Femur (tissue), 1 donor: ENCODE measurements around the gene HIVEP2.
A peak's percentile ranks its signal among the peaks of the same experiment; 100 is the strongest.

ENCODE experiments used
- DNase-seq: peaks from one replicate; pipeline ENCODE4 v3.0.0-alpha.2; 2017

HIVEP2 gene

GRCh38 chr6:142914937-142915697 lies 29.9 kb downstream of the HIVEP2 start:
- DNase-seq = no peak

GRCh38 chr6:142914369-142914768 lies 30.6 kb downstream of the HIVEP2 start:
- no peak for DNase-seq

- DNase-seq = no peak
Observed at GRCh38 chr6:142913511-142914047, 31.4 kb downstream of the HIVEP2 start.

GRCh38 chr6:142913036-142913510 lies 31.9 kb downstream of the HIVEP2 start:
- no peak for DNase-seq

GRCh38 chr6:142912125-142912524 lies 32.9 kb downstream of the HIVEP2 start:
- DNase-seq = no peak

- no peak for DNase-seq
Observed at GRCh38 chr6:142911430-142911829, 33.5 kb downstream of the HIVEP2 start.

GRCh38 chr6:142909686-142910085 lies 35.3 kb downstream of the HIVEP2 start:
- no peak for DNase-seq

- DNase-seq = no peak
Observed at GRCh38 chr6:142908235-142908634, 36.7 kb downstream of the HIVEP2 start.

- DNase-seq = no peak
Observed at GRCh38 chr6:142907544-142907943, 37.4 kb downstream of the HIVEP2 start.

GRCh38 chr6:142906945-142907470 lies 38.0 kb downstream of the HIVEP2 start:
- DNase-seq = no peak

- no peak for DNase-seq
Observed at GRCh38 chr6:142903812-142904211, 41.2 kb downstream of the HIVEP2 start.

- peak; percentile 55 for DNase-seq
Observed at GRCh38 chr6:142902636-142903053, 42.3 kb downstream of the HIVEP2 start.

GRCh38 chr6:142901611-142902010 lies 43.4 kb downstream of the HIVEP2 start:
- no peak for DNase-seq

- DNase-seq = peak; percentile 41
Observed at GRCh38 chr6:142900227-142900971, 44.6 kb downstream of the HIVEP2 start.

- DNase-seq = no peak
Observed at GRCh38 chr6:142898927-142899895, 45.8 kb downstream of the HIVEP2 start.

- no peak for DNase-seq
Observed at GRCh38 chr6:142897659-142898058, 47.3 kb downstream of the HIVEP2 start.

GRCh38 chr6:142896732-142897131 lies 48.2 kb downstream of the HIVEP2 start:
- DNase-seq = no peak

GRCh38 chr6:142893088-142893487 lies 51.9 kb downstream of the HIVEP2 start:
- DNase-seq = no peak

GRCh38 chr6:142892254-142893021 lies 52.5 kb downstream of the HIVEP2 start:
- DNase-seq = no peak

GRCh38 chr6:142891454-142891853 lies 53.5 kb downstream of the HIVEP2 start:
- DNase-seq = no peak

GRCh38 chr6:142888456-142888855 lies 56.5 kb downstream of the HIVEP2 start:
- DNase-seq = no peak

GRCh38 chr6:142887517-142887916 lies 57.5 kb downstream of the HIVEP2 start:
- no peak for DNase-seq
